Anterior cingulate cortex (tissue), 58 donors: ENCODE data around the gene SLC27A3.

ENCODE experiments used
- DNase-seq, 58 donors: peaks; one replicate each; lab custom pipeline; 2025; lab: John Stamatoyannopoulos, UW

The SLC27A3 gene

GRCh38 chr1:153795330-153795837, 20.2 kb downstream of the SLC27A3 start:
- DNase-seq: no peak

GRCh38 chr1:153795934-153796785, 21.0 kb downstream of the SLC27A3 start:
- DNase-seq: no peak

- DNase-seq: peak in 45 of 58 donors; percentile 12 to 84 (median 39)
Measured at GRCh38 chr1:153796786-153797659, 21.8 kb downstream of the SLC27A3 start.

- DNase-seq: no peak
Measured at GRCh38 chr1:153798468-153798780, 23.2 kb downstream of the SLC27A3 start.

- DNase-seq: no peak
Measured at GRCh38 chr1:153799016-153799415, 23.8 kb downstream of the SLC27A3 start.

- no peak for DNase-seq
Measured at GRCh38 chr1:153799566-153800465, 24.6 kb downstream of the SLC27A3 start.

- peak in 1 of 58 donors; percentile 24 for DNase-seq
Measured at GRCh38 chr1:153800516-153800915, 25.3 kb downstream of the SLC27A3 start.

GRCh38 chr1:153801028-153801625, 25.9 kb downstream of the SLC27A3 start:
- DNase-seq: no peak

GRCh38 chr1:153801786-153802697, 26.8 kb downstream of the SLC27A3 start:
- no peak for DNase-seq

- no peak for DNase-seq
Measured at GRCh38 chr1:153803470-153804056, 28.4 kb downstream of the SLC27A3 start.

GRCh38 chr1:153804112-153804511, 28.9 kb downstream of the SLC27A3 start:
- DNase-seq: no peak

- DNase-seq: peak in 1 of 58 donors; percentile 18
Measured at GRCh38 chr1:153805042-153805745, 30.0 kb downstream of the SLC27A3 start.

- no peak for DNase-seq
Measured at GRCh38 chr1:153805886-153806719, 30.9 kb downstream of the SLC27A3 start.

- DNase-seq: no peak
Measured at GRCh38 chr1:153816283-153816889, 41.2 kb downstream of the SLC27A3 start.

- DNase-seq: peak in 1 of 58 donors; percentile 11
Measured at GRCh38 chr1:153818876-153819275, 43.7 kb downstream of the SLC27A3 start.
